Calu3 (cell line): ENCODE results near the gene SPATA24. TPM values are rescaled to one million over a fixed set of nuclear protein-coding genes. Genes with fewer than 3 reads are reported as not detected.
A peak's percentile ranks its signal among the peaks of the same experiment; 100 is the strongest.
"Not testable (repeated sequence)": the region's sequence is repeated elsewhere in the genome, so short reads cannot be mapped to it uniquely, and the experiment has no call there.

Experiments used
- BruUV-seq: library from RNA; stranded (reverse); fragments of 400-500 nt; replicated peaks from 2 replicates; lab custom pipeline; 2021; lab: Mats Ljungman, UMichigan
- CTCF ChIA-PET: fragments of 300-600 bp; sonication (Branson Sonifier 250); formaldehyde crosslinking; loops from one replicate; lab custom pipeline; 2022; ENCODE audit warnings: antibody characterized with exemption; lab: Charles Lee
- DNase-seq: peaks from one replicate; pipeline ENCODE4 v3.0.0; 2022
- H3K27ac Mint-ChIP-seq: one replicate; pipeline ENCODE4 v1.8.0; 2022; ENCODE audit warnings: mixed read lengths; ENCODE audit not compliant: unreplicated experiment
- H3K27me3 Mint-ChIP-seq: one replicate; pipeline ENCODE4 v1.8.0; 2022; ENCODE audit warnings: mixed read lengths; ENCODE audit not compliant: unreplicated experiment
- H3K36me3 Mint-ChIP-seq: one replicate; pipeline ENCODE4 v1.8.0; 2022; ENCODE audit warnings: mild to moderate bottlenecking, moderate library complexity, mixed read lengths; ENCODE audit not compliant: insufficient read depth, unreplicated experiment
- H3K4me1 Mint-ChIP-seq: one replicate; pipeline ENCODE4 v1.8.0; 2022; ENCODE audit warnings: mild to moderate bottlenecking, low read depth, mixed read lengths; ENCODE audit not compliant: unreplicated experiment
- H3K4me3 Mint-ChIP-seq: one replicate; pipeline ENCODE4 v1.8.0; 2022; ENCODE audit warnings: mild to moderate bottlenecking, low read depth, moderate library complexity, mixed read lengths; ENCODE audit not compliant: unreplicated experiment
- H3K9me3 Mint-ChIP-seq: one replicate; pipeline ENCODE4 v1.8.0; 2022; ENCODE audit warnings: low read depth, mixed read lengths; ENCODE audit not compliant: unreplicated experiment
- intact Hi-C: fragments of 100-400 bp; cut with micrococcal nuclease; formaldehyde crosslinking; loops from one replicate; pipeline ENCODE4 v1.10.0; 2022; ENCODE audit not compliant: unreplicated experiment
- total RNA-seq: library from RNA; stranded (reverse); gene quantifications from 2 replicates; pipeline ENCODE4 v1.2.3, GENCODE V29; 2022
- TF ChIP-seq, protein P1 (sequence below): fragments of 200-600 bp; IDR thresholded peaks from one replicate; pipeline ENCODE4 v1.8.0; 2022; ENCODE audit warnings: antibody characterized with exemption; ENCODE audit not compliant: unreplicated experiment

The SPATA24 gene
- total RNA-seq, 1 experiment from 2014 or later: 6.8 TPM

DNA sequence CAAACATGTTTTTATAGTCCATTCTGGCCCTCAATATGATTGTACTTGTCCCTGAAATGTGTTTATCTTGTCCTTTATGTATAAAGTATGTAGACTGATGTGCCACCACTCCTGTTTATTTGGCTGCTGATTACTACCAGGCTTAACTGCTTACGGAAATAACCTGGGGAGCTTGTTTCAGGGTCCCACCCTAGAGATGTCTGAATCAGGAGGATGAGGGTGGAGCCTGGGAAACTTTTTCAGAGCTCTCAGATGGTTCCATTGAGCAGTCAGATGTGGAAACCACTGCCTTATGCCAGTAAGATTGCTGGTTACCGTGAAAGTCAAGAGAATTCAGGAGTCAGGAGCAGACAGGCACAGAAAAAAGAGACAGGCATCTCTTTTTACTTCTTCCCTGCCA lies 40.0 kb downstream of the SPATA24 start:
- H3K36me3 Mint-ChIP-seq: peaks cover 55% of the 10 kb centered on the region
- H3K9me3 Mint-ChIP-seq: no peaks in the 10 kb centered on the region
- TF ChIP-seq, protein P1, sequence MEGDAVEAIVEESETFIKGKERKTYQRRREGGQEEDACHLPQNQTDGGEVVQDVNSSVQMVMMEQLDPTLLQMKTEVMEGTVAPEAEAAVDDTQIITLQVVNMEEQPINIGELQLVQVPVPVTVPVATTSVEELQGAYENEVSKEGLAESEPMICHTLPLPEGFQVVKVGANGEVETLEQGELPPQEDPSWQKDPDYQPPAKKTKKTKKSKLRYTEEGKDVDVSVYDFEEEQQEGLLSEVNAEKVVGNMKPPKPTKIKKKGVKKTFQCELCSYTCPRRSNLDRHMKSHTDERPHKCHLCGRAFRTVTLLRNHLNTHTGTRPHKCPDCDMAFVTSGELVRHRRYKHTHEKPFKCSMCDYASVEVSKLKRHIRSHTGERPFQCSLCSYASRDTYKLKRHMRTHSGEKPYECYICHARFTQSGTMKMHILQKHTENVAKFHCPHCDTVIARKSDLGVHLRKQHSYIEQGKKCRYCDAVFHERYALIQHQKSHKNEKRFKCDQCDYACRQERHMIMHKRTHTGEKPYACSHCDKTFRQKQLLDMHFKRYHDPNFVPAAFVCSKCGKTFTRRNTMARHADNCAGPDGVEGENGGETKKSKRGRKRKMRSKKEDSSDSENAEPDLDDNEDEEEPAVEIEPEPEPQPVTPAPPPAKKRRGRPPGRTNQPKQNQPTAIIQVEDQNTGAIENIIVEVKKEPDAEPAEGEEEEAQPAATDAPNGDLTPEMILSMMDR: no peak
- H3K4me3 Mint-ChIP-seq: no peak overlapping the region
- H3K4me1 Mint-ChIP-seq: no peaks in the 10 kb centered on the region
- intact Hi-C loops: no loop called here
- no peak for DNase-seq
- H3K27me3 Mint-ChIP-seq: no peaks in the 10 kb centered on the region
- CTCF ChIA-PET: interaction anchor here (0.6 kb wide), 1 partner anchor 51 kb away, joined by 3 read pairs; no protein-coding TSS in a partner anchor
- H3K27ac Mint-ChIP-seq: peak overlapping the region; percentile 40
- BruUV-seq: no TSS peak

DNA sequence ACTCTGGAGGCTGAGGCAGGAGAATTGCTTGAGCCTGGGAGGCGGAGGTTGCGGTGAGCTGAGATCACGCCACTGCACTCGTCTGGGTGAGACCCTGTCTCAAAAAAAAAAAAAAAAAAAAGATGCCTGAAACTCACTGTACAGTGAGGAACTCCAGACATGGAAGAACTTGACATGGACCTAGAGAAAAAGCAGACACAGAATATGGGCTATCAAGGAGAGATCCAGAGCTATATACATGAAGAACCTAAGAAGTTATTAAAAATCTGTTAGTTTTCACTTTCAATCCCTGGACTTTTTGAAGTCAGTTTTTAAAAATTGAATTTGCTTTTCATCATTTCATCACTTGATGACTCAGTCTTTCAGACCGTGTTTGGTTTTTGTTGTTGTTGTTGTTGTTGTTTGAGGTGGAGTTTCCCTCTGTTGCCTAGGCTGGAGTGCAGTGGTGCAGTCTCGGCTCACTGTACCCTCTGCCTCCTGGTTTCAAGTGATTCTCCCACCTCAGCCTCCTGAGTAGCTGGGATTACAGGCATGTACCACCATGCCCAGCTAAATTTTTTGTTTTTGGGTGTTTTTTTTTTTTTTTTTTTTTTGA lies 42.0 kb downstream of the SPATA24 start:
- Mint-ChIP-seq H3K27ac (no peak overlapping the region), H3K9me3 (no peaks in the 10 kb centered on the region), H3K4me3 (no peak overlapping the region), H3K4me1 (no peaks in the 10 kb centered on the region), H3K36me3 (peaks cover 50% of the 10 kb centered on the region), H3K27me3 (no peaks in the 10 kb centered on the region)
- no peak for DNase-seq
- BruUV-seq: no TSS peak
- CTCF ChIA-PET: interaction anchor here (1.1 kb wide), 1 partner anchor 20 kb away, joined by 5 read pairs; no protein-coding TSS in a partner anchor
- intact Hi-C loops: no loop called here
- TF ChIP-seq, protein P1: no peak

DNA sequence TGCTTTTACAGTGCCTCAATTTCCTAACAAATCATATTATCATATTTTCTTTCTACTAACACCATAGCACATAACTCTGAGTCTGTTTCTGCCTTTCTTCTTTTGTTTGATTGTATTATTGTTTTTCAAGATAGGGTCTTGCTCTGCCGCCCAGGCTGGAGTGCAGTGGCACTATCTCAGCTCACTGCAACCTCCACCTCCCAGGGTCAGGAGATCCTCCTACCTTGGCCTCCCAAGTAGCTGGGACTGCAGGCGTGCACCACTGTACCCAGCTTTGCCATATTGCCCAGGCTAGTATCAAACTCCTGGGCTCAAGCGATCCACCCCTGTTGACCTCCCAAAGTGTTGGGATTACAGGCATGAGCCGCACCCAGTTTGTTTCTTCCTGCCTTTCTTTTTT lies 43.5 kb downstream of the SPATA24 start:
- intact Hi-C loops: no loop called here
- no TSS peak for BruUV-seq
- Mint-ChIP-seq H3K4me3 (no peak overlapping the region), H3K27ac (no peak overlapping the region), H3K4me1 (no peaks in the 10 kb centered on the region), H3K9me3 (no peaks in the 10 kb centered on the region), H3K27me3 (no peaks in the 10 kb centered on the region), H3K36me3 (peaks cover 34% of the 10 kb centered on the region)
- CTCF ChIA-PET: no interaction called here
- DNase-seq: no peak
- TF ChIP-seq, protein P1: no peak

DNA sequence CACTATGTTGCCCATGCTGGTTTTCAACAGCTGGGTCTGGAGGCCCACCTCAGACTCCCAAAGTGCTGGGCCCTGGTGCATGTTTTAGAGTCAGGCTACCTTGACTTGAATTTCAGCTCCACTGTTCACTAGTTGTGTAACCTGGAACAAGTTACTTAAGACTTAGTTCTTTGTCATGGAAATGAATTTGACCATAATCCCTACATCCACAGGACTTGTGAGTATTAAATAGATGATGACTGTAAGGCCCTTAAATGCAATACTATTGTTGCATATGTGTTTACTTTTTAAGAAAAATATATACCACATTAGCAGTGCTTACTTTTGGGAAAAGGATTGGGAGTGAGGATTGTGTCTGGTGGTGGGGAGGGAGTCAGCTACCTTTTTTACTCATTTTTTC lies 45.8 kb downstream of the SPATA24 start:
- TF ChIP-seq, protein P1: no peak

DNA sequence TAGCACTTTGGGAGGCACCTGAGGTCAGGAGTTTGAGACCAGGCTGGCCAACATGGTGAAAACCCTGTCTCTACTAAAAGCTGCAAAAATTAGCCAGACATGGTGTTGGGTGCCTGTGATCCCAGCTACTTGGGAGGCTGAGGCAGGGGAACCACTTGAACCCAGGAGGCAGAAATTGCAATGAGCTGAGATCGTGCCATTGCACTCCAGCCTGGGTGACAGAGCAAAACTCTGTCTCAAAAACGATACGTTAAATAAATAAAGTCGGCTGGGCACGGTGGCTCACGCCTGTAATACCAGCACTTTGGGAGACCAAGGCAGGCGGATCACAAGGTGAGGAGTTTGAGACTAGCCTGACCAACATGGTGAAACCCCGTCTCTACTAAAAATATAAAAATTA lies 48.0 kb downstream of the SPATA24 start:
- DNase-seq, H3K4me1 Mint-ChIP-seq, CTCF ChIA-PET, H3K4me3 Mint-ChIP-seq, H3K27me3 Mint-ChIP-seq, H3K9me3 Mint-ChIP-seq, H3K27ac Mint-ChIP-seq, BruUV-seq, intact Hi-C loops: not testable (repeated sequence)
- peaks cover 21% of the 10 kb centered on the region for H3K36me3 Mint-ChIP-seq

More for the DNA sequence above, 45.8 kb downstream of the SPATA24 start:
- Mint-ChIP-seq H3K4me3 (no peak overlapping the region), H3K27me3 (no peaks in the 10 kb centered on the region), H3K4me1 (no peaks in the 10 kb centered on the region), H3K36me3 (peaks cover 20% of the 10 kb centered on the region), H3K9me3 (no peaks in the 10 kb centered on the region), H3K27ac (no peak overlapping the region)
- intact Hi-C loops: no loop called here
- CTCF ChIA-PET: interaction anchor here (1.1 kb wide), 1 partner anchor 16 kb away, joined by 3 read pairs; no protein-coding TSS in a partner anchor
- no TSS peak for BruUV-seq
- DNase-seq: no peak
